GM12875 (cell line): ENCODE data around the gene UMPS.
"Not testable (repeated sequence)": the region's sequence is repeated elsewhere in the genome, so short reads cannot be mapped to it uniquely, and the experiment has no call there.

Experiments used
- H3K4me3 ChIP-seq: one replicate; pipeline ENCODE4 v1.5.1; 2011; ENCODE audit warnings: low read depth, low read length, control low read depth
- TF ChIP-seq, protein P1 (sequence below): IDR thresholded peaks from 2 replicates; pipeline ENCODE4 v1.5.1; 2011; ENCODE audit warnings: low read depth, mild to moderate bottlenecking, control low read depth, inconsistent platforms, low read length, moderate library complexity, borderline replicate concordance; ENCODE audit not compliant: insufficient read depth

UMPS gene

DNA sequence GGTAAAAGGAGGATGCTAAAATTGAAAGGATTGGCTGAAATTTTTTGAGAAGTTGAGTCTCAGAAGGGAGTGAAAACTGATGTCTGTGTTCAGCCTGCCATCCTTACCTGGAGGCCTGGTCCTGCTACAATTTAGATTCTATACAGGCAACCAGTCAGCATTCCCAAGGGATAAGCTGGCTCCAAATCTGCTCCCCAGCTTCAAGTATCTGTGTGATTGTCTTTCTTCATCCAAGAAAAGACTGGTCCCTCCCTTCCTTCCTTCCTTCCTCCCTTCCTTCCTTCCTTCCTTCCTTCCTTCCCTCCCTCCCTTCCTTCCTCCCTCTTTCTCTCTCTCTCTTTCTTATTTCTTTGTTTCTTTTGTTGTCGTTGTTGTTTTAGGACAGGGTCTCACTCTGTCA is 24.7 kb upstream of the UMPS start:
- H3K4me3 ChIP-seq: no peak overlapping the region
- TF ChIP-seq, protein P1, sequence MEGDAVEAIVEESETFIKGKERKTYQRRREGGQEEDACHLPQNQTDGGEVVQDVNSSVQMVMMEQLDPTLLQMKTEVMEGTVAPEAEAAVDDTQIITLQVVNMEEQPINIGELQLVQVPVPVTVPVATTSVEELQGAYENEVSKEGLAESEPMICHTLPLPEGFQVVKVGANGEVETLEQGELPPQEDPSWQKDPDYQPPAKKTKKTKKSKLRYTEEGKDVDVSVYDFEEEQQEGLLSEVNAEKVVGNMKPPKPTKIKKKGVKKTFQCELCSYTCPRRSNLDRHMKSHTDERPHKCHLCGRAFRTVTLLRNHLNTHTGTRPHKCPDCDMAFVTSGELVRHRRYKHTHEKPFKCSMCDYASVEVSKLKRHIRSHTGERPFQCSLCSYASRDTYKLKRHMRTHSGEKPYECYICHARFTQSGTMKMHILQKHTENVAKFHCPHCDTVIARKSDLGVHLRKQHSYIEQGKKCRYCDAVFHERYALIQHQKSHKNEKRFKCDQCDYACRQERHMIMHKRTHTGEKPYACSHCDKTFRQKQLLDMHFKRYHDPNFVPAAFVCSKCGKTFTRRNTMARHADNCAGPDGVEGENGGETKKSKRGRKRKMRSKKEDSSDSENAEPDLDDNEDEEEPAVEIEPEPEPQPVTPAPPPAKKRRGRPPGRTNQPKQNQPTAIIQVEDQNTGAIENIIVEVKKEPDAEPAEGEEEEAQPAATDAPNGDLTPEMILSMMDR: no peak

DNA sequence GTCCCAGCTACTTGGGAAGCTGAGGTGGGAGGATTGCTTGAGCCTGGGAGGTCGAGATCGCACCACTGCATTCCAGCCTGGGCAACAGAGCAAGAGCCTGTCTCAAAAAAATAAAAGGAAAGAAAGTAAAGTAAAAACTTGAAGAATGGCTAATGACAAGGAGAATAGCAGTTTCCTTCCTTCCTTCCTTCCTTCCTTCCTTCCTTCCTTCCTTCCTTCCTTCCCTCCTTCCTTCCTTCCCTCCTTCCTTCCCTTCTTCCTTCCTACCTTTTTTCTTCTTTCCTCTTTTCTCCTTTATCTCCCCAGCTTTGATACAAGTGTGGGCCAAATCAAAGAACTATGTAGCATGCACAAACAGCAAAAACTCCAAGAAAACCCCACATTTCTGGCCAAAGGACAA is 23.0 kb upstream of the UMPS start:
- H3K4me3 ChIP-seq: not testable (repeated sequence)

DNA sequence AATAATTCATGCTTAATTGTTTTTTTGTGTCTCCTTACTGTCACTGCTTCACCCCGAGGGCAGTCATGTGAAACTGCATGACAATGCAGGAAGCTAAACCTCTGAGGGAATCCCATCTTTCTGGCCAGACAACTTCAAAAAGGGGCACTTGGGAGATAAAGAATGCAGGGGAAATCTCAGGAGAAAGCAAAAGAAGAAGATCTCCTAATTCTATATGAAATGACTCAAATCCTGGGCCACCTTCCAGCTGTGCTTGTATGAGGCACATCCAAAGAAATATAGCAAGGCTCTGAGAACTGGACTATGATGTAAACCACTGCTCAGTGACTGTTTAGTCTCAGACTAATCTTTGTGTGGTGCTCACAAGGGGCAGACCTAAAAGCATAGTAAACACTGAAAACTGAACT is 22.6 kb upstream of the UMPS start:
- H3K4me3 ChIP-seq: no peak overlapping the region
- TF ChIP-seq, protein P1: no peak

DNA sequence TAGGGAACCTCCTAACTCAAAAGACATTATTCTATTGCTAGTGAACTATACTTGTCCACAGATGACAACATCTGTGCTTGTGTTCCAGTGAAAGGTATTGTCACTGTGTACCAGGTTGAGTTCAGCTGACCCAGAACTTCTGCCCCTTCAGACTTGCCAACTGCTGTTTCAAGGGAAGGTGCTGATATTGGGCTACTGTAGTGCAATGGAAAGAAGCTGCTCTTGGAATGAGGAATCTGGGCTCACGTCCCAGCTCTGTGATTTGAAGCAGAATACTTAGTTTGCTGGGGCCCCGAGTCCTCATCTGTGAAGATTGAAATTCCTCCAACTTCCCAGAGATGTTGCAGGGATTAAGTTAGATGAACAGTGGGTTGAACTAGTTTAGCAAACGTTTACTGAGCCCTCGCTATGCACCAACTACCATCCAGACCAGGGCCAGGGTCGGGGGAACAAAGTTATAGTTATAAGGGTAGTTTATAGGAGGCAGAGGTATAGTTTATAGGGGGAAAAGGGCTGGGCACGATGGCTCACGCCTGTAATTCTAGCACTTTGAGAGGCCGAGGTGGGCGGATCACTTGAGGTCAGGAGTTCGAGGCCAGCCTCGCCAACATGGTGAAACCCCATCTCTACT is 15.9 kb upstream of the UMPS start:
- H3K4me3 ChIP-seq: no peak overlapping the region
- TF ChIP-seq, protein P1: no peak

DNA sequence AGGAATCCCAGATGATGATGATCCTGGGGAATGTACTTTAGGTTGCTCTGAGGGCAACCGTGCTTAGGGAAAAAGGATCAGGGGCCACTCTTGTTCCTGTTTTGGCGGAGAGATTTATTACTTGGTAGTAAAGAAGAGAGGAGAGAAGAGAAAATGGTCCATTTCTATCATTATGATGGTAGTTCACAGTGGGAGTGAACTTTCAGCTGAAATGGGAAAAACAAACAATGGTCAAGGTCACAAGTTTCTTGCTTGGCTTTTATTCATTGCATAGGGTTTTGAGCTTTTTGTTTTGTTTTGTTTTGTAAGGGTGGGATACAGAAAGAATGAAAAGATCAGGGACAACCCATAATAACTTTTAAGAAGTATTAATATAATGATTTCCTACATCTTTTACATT is 7.7 kb upstream of the UMPS start:
- TF ChIP-seq, protein P1: no peak
- no peak overlapping the region for H3K4me3 ChIP-seq

DNA sequence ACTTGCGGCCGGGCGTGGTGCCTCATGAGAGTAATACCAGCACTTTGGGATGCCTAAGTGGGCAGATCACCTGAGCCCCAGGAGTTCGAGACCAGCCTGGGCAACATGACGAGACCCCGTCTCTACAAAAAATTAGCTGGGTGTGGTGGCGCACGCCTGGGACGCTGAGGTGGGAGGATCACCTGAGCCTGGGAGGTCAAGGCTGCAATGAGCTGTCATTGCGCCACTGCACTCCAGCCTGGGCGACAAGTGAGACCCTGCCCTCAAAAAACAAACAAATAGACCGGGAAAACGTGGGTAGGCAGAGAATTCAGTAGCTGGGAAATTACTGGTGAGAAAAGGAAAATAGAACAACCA is 667 bp downstream of the UMPS start:
- TF ChIP-seq, protein P1: no peak
- peak overlapping the region; percentile 77 for H3K4me3 ChIP-seq

DNA sequence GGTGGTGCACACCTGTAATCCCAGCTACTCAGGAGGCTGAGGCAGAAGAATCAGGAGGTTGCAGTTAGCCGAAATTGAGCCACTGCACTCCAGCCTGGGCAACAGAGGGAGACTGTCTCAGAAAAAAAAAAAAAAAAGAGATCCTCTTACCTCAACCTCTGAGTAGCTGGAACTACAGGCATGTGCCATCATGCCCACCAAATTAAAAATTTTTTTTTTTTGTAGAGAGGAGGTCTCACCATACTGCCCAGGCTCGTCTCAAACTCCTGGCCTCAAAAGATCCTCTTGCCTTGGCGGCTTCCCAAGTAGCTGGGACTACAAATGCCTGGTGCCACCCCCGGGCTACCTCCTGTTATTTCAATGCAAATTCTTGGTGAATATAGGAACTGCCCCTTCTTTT is 1.5 kb downstream of the UMPS start:
- TF ChIP-seq, protein P1: no peak
- no peak overlapping the region for H3K4me3 ChIP-seq

DNA sequence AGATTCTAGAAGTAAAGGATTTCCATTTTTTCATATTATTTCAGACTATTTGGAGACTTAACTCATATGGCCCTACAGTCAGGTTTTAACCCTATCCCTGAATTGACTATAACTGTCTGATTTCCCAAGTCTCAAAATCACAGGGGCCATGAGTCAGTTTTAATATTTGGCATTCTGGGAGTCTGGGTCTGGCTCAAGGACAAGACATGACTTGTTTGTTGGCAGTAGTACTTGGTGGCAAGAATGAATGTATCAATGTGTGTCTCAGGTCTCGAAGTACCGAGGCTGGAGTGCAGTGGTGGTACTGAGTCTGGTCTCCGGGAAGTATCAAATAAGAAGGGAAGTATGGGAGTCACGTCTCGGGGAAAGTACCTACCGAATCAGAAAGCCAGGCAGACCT is 10.8 kb downstream of the UMPS start:
- TF ChIP-seq, protein P1: no peak
- H3K4me3 ChIP-seq: no peak overlapping the region
